Dermis blood vessel endothelial cell (primary cell): ENCODE results near the gene NAA20. TPM values are rescaled to one million over a fixed set of nuclear protein-coding genes. Genes with fewer than 3 reads are reported as not detected.

ENCODE experiments used
- DNase-seq: peaks from one replicate; pipeline ENCODE4 v3.0.0; 2010
- total RNA-seq: library from RNA; depleted of rRNA; stranded (reverse); fragments of >200 nt; gene quantifications from 2 replicates; pipeline ENCODE4 v1.2.3, GENCODE V29; 2014

The NAA20 gene
- total RNA-seq, 1 donor from 2014 or later: 35.4 TPM

- no peak for DNase-seq
Observed at GRCh38 chr20:20076297-20077065, 59.3 kb downstream of the NAA20 start.

GRCh38 chr20:20078041-20078440, 60.9 kb downstream of the NAA20 start:
- DNase-seq: no peak

- no peak for DNase-seq
Observed at GRCh38 chr20:20079102-20079784, 62.1 kb downstream of the NAA20 start.

Other genes starting within 250 kb of the NAA20 start
- 37.8 and 39.5 TPM in 2 replicates for gene CRNKL1, start 35.1 kb downstream of the NAA20 start, total RNA-seq
- not detected in 2 replicates for gene CFAP61, start 35.2 kb downstream of the NAA20 start, total RNA-seq